AML-193 (cell line): Measurements from ENCODE around the gene SGMS1.
"Not testable (repeated sequence)": the region's sequence is repeated elsewhere in the genome, so short reads cannot be mapped to it uniquely, and the experiment has no call there.

Source experiments
- DNase-seq, 2 experiments: peaks; one replicate each; lab custom pipeline; 2025; lab: John Stamatoyannopoulos, UW

SGMS1 gene

GRCh38 chr10:50309342-50309741 is 314.4 kb downstream of the SGMS1 start:
- DNase-seq, result no peak

- no peak for DNase-seq
Observed at GRCh38 chr10:50304660-50305059, 319.1 kb downstream of the SGMS1 start.

DNA sequence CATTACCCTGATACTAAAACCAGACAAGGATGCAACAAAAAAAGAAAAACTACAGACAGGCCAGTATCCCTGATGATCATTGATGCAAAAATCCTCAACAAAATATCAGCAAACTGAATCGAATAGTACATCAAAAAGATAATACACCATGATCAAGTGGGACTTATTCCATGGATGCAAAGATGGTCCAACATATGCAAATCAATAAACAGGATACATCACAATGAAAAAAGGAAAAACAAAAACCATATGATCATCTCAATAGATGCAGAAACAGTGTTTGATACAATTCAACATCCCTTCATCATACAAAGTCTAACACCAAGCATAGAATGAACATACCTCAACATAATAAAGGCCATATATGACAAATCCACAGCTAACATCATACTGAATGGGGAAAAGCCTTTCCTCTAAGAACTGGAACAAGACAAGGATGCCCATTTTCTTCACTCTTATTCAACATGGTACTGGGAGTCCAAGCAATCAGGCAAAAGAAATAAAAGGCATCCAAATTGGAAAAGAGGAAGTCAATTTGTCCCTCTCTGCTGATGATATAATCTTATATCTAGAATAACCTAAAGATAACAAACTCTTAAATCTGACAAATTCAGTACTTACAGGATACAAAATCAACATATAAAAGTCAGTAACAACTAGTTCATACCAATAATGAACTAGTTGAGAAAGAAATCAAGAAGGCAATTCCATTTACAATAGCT is 323.6 kb downstream of the SGMS1 start:
- no peak for DNase-seq

DNA sequence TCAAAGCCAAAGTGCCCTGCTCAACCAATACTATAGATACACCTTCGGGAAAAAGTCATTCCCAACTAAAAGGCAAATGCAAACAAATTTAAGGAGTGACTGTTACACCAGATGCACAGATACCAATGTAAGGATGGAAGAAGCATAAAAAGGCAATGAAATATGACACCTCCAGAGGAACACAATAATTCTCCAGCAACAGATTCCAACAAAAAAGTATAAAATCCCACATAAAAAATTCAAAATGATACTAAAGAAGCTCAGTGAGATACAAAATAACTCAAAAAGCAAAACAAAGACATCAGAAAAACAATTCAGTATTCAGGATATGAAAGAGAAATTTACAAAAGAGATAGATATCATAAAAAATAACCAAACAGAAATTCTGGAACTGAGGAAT is 328.4 kb downstream of the SGMS1 start:
- no peak for DNase-seq

DNA sequence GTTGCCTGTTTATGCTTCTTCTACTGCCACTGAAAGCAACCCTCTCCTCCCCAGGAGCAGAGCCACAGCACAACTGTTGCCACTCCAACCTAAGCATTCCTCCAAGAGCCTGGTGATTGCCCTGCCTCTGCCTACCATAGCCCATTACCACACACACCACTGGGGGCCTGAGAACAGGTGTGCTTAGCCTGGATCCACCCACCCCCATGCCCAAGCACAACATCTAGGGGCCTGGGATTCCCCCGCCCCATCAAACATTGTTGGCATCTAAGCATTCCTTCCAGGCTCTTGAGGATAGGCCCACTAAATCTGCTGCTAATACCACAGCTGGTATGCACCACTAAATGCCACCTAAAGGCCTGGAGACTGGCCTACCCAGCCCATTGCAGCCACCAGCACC is 329.2 kb downstream of the SGMS1 start:
- no peak for DNase-seq

GRCh38 chr10:50293513-50294313 is 330.0 kb downstream of the SGMS1 start:
- no peak for DNase-seq

GRCh38 chr10:50291261-50291850 is 332.4 kb downstream of the SGMS1 start:
- no peak for DNase-seq

DNA sequence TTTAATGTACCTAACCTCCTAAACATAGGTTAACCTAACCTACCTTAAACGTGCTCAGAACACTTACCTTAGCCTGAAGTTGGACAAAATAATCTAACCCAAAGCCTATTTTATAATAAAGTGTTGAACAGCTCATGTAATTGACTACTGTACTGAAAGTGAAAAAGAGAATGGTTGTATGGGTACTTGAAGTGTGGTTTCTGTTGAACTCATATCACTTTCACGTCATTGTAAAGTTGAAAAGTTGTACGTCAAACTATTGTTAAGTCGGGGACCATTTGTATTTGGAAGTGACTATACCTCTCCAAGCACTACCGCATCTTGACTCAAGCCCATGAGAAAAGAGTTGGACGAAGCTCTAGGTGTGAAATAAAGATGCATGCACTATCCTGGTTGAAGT is 334.6 kb downstream of the SGMS1 start:
- DNase-seq, result no peak

DNA sequence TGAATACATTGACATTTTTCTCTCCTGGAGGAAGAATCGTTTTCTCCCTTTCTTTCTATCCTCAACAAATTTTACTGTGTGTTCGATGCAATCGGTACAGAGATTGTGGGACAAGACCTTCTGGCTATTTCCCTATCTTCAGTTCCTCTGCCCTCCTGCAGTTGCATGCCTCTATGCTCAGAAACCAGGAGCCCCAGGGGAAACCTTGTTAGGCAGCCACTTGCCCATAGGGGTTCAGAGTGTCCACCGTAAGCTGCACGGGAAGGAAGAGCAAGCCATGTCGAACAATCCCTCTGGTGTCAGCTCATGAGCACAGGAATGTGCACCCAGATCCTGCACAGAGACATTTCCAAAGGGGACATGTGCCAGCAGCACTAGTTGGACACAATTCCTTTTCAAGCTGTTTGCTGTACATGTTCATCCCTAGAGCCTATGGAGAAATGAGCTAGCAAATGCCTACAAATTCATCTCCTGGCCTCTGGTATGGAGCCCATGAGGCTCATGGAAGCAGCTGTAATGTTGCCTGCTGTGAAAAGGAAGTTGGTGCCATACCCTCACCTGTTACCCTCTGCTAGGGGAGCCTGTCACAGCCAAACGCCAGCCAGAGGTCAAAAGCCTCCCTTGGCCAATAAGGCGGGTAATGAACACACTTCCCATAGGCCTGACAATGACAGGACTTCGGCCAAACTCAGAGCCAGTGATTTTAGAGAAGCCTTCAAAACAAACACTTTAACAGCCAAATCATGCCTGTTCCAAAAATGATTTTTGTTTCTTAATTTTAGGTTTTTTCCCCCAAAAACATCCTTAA is 336.6 kb downstream of the SGMS1 start:
- DNase-seq, result no peak

- DNase-seq, result no peak
Observed at GRCh38 chr10:50286517-50286916, 337.2 kb downstream of the SGMS1 start.

DNA sequence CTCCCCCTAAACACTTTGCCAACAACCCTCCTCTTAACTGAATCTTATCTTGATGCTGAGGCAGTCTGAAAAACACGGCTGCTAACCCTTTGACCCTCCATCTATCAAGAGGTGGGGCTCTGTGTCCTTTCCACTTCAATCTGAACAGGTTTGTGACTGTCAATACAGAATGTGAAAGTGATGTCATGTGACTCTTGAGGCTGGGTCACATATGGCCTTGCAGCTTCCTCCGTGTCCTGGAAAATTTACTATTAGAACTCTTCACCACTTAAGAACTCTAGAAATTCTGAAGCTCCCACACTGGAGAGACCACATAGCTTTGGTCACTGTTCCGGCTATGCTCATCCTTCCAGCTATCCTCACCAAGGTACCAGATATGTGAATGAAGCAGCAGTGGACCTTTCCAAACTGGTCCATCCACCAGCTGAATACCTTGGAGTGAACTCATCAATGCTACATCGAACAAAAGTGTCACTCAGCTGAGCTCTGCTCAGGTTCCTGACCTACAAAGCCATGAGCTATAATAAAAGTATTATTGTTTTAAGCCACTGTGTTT is 341.7 kb downstream of the SGMS1 start:
- no peak for DNase-seq

GRCh38 chr10:50281210-50281966 is 342.4 kb downstream of the SGMS1 start:
- DNase-seq, result no peak

GRCh38 chr10:50280049-50280841 is 343.5 kb downstream of the SGMS1 start:
- no peak for DNase-seq

DNA sequence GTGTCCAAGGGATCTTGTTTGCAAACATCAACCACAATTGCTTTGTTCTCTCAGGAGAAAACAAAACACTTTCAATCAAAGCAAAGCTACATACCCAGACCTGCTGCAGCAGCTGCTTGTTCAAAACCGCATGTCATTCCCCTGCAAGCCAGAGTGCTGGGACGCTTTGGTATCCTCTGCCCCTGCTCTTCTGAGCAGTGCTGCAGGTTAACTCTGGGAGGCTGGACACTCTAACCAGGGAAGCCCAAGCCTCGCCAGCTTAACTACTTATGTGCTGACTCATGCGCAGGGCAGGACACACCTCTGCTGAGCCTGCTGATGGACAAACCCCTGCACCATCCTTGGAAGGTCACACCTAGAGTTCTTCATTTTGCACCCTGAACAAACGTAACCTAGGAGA is 344.3 kb downstream of the SGMS1 start:
- no peak for DNase-seq

- peak; percentile 27 to 40 for DNase-seq
Observed at GRCh38 chr10:50275650-50276235, 348.0 kb downstream of the SGMS1 start.

- DNase-seq, result no peak
Observed at GRCh38 chr10:50272531-50272930, 351.2 kb downstream of the SGMS1 start.

DNA sequence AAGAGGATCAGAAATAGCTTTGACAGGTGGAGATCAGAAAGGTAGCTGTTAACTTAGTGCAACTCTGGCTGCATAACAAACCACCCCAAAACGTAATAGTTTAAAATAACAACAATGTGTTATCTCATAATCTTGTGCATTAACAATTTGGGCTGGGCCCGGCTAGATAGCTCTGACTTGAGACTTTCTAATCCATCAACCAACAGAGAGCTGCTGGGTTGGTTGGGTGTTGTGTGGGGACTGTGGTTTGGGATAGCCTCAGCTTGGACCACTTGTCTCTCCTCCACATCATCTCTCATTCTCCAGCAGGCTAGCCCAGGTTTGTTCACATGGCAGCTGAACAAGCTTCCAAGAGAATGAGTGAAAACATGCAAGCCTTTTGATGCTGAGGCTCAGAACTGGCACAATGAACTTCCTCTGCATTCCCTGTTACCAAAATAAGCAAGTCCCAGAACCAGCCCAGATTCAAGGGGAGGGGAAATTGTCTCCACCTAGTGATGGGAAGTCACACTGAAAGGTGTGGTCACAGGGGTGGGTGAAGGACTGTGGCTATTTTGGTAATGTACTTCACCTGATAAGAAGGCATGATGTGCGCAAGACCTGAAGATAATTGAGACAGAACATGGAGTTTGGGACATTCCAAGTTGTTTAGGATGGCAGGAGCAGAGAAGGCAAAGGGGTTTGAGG is 352.0 kb downstream of the SGMS1 start:
- DNase-seq, result no peak

GRCh38 chr10:50267877-50268276 is 355.9 kb downstream of the SGMS1 start:
- not testable (repeated sequence) for DNase-seq

GRCh38 chr10:50262625-50263024 is 361.1 kb downstream of the SGMS1 start:
- DNase-seq, result not testable (repeated sequence)
